ENCODE measurements around the gene SLC7A6.

- no peak for TF ChIP-seq CTCF (IDR thresholded peaks at IDR 0.05 in 2 of 3, conservative IDR thresholded peaks at IDR 0.05 in 1 of 3; ENCODE audit: borderline replicate concordance in 1 of 3, insufficient read depth in 1 of 3, low read depth in 2 of 3, low read length in 2 of 3)
- no peak for TF ChIP-seq CEBPB (IDR thresholded peaks at IDR 0.05; ENCODE audit: low read depth)
- no peak for TF ChIP-seq MAX (IDR thresholded peaks at IDR 0.05)
- no peak for TF ChIP-seq EZH2 (IDR thresholded peaks at IDR 0.05)
- TF ChIP-seq YY1 (IDR thresholded peaks at IDR 0.05; ENCODE audit: extremely low read depth, insufficient replicate concordance, low read depth, low read length), result no peak
Observed at GRCh38 chr16:68273896-68274295, 9.6 kb downstream of the SLC7A6 start.

Data from HCT116 (cell line).